ENCODE measurements around the gene TMEM150B. TPM values are rescaled to one million over a fixed set of nuclear protein-coding genes. Genes with fewer than 3 reads are reported as not detected.

TMEM150B gene
- total and polyA plus RNA-seq, 2 donors (not counting 3 experiments of a cell fraction or from before 2014, with no cell fraction given): not detected

DNA sequence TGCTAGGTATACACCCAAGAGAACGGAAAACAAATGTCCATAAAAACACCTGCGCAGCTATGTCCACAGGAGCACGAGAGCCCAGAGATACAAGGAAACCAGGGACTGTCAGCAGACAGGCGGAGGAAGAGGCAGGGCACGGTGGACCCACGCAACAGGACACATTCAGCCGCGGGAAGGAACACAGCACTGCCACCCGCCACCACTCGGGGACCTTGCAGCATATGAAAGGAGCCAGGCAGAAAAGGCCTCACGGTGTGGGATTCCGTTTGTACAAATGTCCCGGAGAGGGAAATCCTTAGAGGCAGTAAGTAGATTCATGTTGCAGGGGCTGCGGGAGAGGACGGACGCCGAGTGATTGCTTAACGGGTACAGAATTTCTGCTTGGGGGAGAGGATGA lies 53.0 kb downstream of the TMEM150B start:
- TF ChIP-seq POLR2AphosphoS5 (IDR thresholded peaks at IDR 0.05; ENCODE audit: insufficient read depth, low read depth, low read length) (no peak), EZH2 (IDR thresholded peaks at IDR 0.05; ENCODE audit: borderline replicate concordance, low read depth, low read length, severe bottlenecking) (no peak), MAX (IDR thresholded peaks at IDR 0.05; ENCODE audit: insufficient read depth, insufficient read length) (no peak), MYC (IDR thresholded peaks at IDR 0.05; ENCODE audit: low read depth, low read length) (no peak), GATA2 (IDR thresholded peaks at IDR 0.05; ENCODE audit: insufficient read depth, insufficient read length, low read depth, low read length) (no peak), FOS (IDR thresholded peaks at IDR 0.05; ENCODE audit: borderline replicate concordance, insufficient read depth, low read length) (no peak), POLR2A (IDR thresholded peaks at IDR 0.05; ENCODE audit: low read depth, low read length) (no peak)
- DNase-seq (ENCODE audit: low read depth, low spot score) (no peak), FAIRE-seq (no peak)
- Histone ChIP-seq H3K9ac (replicated peaks; ENCODE audit: extremely low read depth, insufficient read depth, low read length) (no peak overlapping the region), H3K27ac (ENCODE audit: insufficient read depth, low read depth, low read length) (no peak overlapping the region), H3K4me2 (ENCODE audit: insufficient read depth, low read length) (no peak overlapping the region), H4K20me1 (replicated peaks; ENCODE audit: control insufficient read depth, extremely low read depth, insufficient read depth, low read length) (no peaks in the 10 kb centered on the region), H3K36me3 (ENCODE audit: control insufficient read depth in 2 of 2, extremely low read depth in 1 of 2, insufficient read depth in 2 of 2, low read length in 2 of 2) (peaks cover 0 to 6% of the 10 kb centered on the region in 2 experiments), H3K27me3 (ENCODE audit: control insufficient read depth in 2 of 2, insufficient read depth in 2 of 2, low read length in 2 of 2) (no peaks in the 10 kb centered on the region), H3K9me3 (replicated peaks; ENCODE audit: control insufficient read depth, insufficient read depth, low read length) (no peaks in the 10 kb centered on the region), H3K79me2 (ENCODE audit: control insufficient read depth, insufficient read depth, low read length) (no peaks in the 10 kb centered on the region), H3K9me1 (replicated peaks; ENCODE audit: control insufficient read depth, extremely low read depth, insufficient read depth, low read length) (no peaks in the 10 kb centered on the region), H2AFZ (ENCODE audit: low read depth, low read length) (no peak overlapping the region), H3K4me3 (replicated peaks in 1 of 3; ENCODE audit: insufficient read depth in 1 of 3, low read depth in 1 of 3, low read length in 3 of 3) (no peak overlapping the region), H3K4me1 (ENCODE audit: control insufficient read depth, extremely low read depth, insufficient read depth, low read length) (no peaks in the 10 kb centered on the region)
- dilution Hi-C loops (cut with MboI; ENCODE audit: extremely low pct_ligation_motif_present, low sequenced_read_pairs) (no loop called here), intact Hi-C loops (cut with micrococcal nuclease) (no loop called here)
- POLR2A ChIA-PET: no interaction called here
- BruUV-seq (replicated peaks): no TSS peak
- CTCF ChIA-PET: no interaction called here

DNA sequence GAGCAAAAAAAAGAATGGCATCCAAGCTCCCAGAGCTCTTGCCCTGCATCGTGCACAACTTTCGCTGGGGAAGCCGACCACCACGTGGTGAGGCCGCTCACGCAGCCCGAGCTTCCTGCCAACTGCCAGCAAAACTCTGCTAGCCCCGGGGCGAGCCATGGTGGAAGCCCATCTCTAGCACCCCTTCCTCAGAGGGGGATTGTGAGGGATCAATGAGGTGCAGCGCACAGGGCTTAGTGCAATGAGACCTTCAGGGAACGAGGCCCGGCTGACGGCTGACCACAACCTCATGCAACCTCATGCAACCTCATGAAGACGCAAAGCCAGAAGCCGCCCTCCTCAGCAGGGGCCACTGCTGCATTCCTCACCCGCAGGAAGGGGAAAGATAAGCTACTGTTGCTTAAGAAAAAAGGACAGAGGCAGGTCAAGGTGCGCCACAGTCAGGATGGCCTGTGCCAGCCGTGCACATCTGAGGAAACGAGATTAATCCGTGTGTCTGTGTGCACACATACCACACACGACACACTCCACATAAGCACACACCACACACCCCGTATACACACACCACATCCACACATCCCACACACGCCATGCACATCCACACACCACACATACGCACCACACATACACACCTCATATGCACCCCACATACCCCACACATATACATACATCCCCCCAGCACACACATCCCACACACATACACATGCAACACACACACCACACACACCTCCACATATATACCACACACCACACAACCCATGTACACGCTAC lies 54.8 kb downstream of the TMEM150B start:
- Histone ChIP-seq H2AFZ (ENCODE audit: low read depth, low read length) (no peak overlapping the region), H4K20me1 (replicated peaks; ENCODE audit: control insufficient read depth, extremely low read depth, insufficient read depth, low read length) (no peaks in the 10 kb centered on the region), H3K27me3 (ENCODE audit: control insufficient read depth in 2 of 2, insufficient read depth in 2 of 2, low read length in 2 of 2) (no peaks in the 10 kb centered on the region), H3K4me3 (replicated peaks in 1 of 3; ENCODE audit: insufficient read depth in 1 of 3, low read depth in 1 of 3, low read length in 3 of 3) (no peak overlapping the region), H3K4me1 (ENCODE audit: control insufficient read depth, extremely low read depth, insufficient read depth, low read length) (no peaks in the 10 kb centered on the region), H3K79me2 (ENCODE audit: control insufficient read depth, insufficient read depth, low read length) (no peaks in the 10 kb centered on the region), H3K36me3 (ENCODE audit: control insufficient read depth in 2 of 2, extremely low read depth in 1 of 2, insufficient read depth in 2 of 2, low read length in 2 of 2) (peaks cover 0 to 3% of the 10 kb centered on the region in 2 experiments), H3K9me3 (replicated peaks; ENCODE audit: control insufficient read depth, insufficient read depth, low read length) (no peaks in the 10 kb centered on the region), H3K9ac (replicated peaks; ENCODE audit: extremely low read depth, insufficient read depth, low read length) (no peak overlapping the region), H3K27ac (ENCODE audit: insufficient read depth, low read depth, low read length) (no peak overlapping the region), H3K4me2 (ENCODE audit: insufficient read depth, low read length) (no peak overlapping the region), H3K9me1 (replicated peaks; ENCODE audit: control insufficient read depth, extremely low read depth, insufficient read depth, low read length) (no peaks in the 10 kb centered on the region)
- DNase-seq (ENCODE audit: low read depth, low spot score) (no peak), FAIRE-seq (no peak)
- ChIA-PET POLR2A (no interaction called here), CTCF (no interaction called here)
- intact Hi-C loops (cut with micrococcal nuclease) (no loop called here), dilution Hi-C loops (cut with MboI; ENCODE audit: extremely low pct_ligation_motif_present, low sequenced_read_pairs) (no loop called here)
- no TSS peak for BruUV-seq (replicated peaks)
- TF ChIP-seq CTCF (IDR thresholded peaks at IDR 0.05; ENCODE audit: extremely low read depth in 1 of 2, insufficient read depth in 1 of 2, low read depth in 1 of 2, low read length in 2 of 2) (no peak), GATA2 (IDR thresholded peaks at IDR 0.05; ENCODE audit: insufficient read depth, insufficient read length, low read depth, low read length) (no peak), MAX (IDR thresholded peaks at IDR 0.05; ENCODE audit: insufficient read depth, insufficient read length) (no peak), JUN (IDR thresholded peaks at IDR 0.05; ENCODE audit: borderline replicate concordance, insufficient read depth, insufficient read length, low read depth) (no peak), MYC (IDR thresholded peaks at IDR 0.05; ENCODE audit: low read depth, low read length) (no peak), EZH2 (IDR thresholded peaks at IDR 0.05; ENCODE audit: borderline replicate concordance, low read depth, low read length, severe bottlenecking) (no peak)
